ENCODE data around the gene FHL2.

GRCh38 chr2:105397953-105398335 is 907 bp downstream of the FHL2 start:
- no peak for TF ChIP-seq CTCF (optimal IDR thresholded peaks at IDR 0.05 in 1 of 3, IDR thresholded peaks at IDR 0.05 in 1 of 3, conservative IDR thresholded peaks at IDR 0.05 in 1 of 3; ENCODE audit: extremely low read depth in 1 of 3, insufficient read depth in 2 of 3, low read length in 3 of 3)
- TF ChIP-seq EZH2 (IDR thresholded peaks at IDR 0.05; ENCODE audit: low read length): no peak
